Measurements from ENCODE around the gene SFT2D1. TPM values are rescaled to one million over a fixed set of nuclear protein-coding genes. Genes with fewer than 3 reads are reported as not detected.

Gene SFT2D1
- total RNA-seq, 4 donors from 2014 or later = 34.8 to 45.3 (median 37.1) TPM

- 50 to 75% methylated on average over 2 of the region's 3 CpGs for WGBS, 2 donors
- DNase-seq = no peak
- peaks cover 19 to 77% (median 22%) of the 10 kb centered on the region in 3 donors for H3K4me1 ChIP-seq
- no peak overlapping the region for H3K4me3 ChIP-seq
- H3K27ac ChIP-seq = no peak overlapping the region
- intact Hi-C loops (cut with DNase I) = no loop called here
- TF ChIP-seq, protein P1, sequence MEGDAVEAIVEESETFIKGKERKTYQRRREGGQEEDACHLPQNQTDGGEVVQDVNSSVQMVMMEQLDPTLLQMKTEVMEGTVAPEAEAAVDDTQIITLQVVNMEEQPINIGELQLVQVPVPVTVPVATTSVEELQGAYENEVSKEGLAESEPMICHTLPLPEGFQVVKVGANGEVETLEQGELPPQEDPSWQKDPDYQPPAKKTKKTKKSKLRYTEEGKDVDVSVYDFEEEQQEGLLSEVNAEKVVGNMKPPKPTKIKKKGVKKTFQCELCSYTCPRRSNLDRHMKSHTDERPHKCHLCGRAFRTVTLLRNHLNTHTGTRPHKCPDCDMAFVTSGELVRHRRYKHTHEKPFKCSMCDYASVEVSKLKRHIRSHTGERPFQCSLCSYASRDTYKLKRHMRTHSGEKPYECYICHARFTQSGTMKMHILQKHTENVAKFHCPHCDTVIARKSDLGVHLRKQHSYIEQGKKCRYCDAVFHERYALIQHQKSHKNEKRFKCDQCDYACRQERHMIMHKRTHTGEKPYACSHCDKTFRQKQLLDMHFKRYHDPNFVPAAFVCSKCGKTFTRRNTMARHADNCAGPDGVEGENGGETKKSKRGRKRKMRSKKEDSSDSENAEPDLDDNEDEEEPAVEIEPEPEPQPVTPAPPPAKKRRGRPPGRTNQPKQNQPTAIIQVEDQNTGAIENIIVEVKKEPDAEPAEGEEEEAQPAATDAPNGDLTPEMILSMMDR (IDR thresholded peaks at IDR 0.05) = no peak
- no peak for TF ChIP-seq POLR2A (IDR thresholded peaks at IDR 0.05)
- peaks cover 0 to 40% (median 4%) of the 10 kb centered on the region in 3 donors for H3K36me3 ChIP-seq
- H3K27me3 ChIP-seq = no peaks in the 10 kb centered on the region
- H3K9me3 ChIP-seq = no peaks in the 10 kb centered on the region
These were observed 5.5 kb downstream of the SFT2D1 start for GRCh38 chr6:166336847-166337246.

GRCh38 chr6:166335378-166336302 lies 6.7 kb downstream of the SFT2D1 start:
- no peak for TF ChIP-seq POLR2A (IDR thresholded peaks at IDR 0.05)
- TF ChIP-seq, protein P1 (IDR thresholded peaks at IDR 0.05) = no peak
- Histone ChIP-seq H3K4me1 (peaks cover 12 to 74% (median 12%) of the 10 kb centered on the region in 3 donors), H3K4me3 (no peak overlapping the region), H3K27ac (no peak overlapping the region), H3K27me3 (no peaks in the 10 kb centered on the region), H3K36me3 (peaks cover 0 to 40% (median 4%) of the 10 kb centered on the region in 3 donors), H3K9me3 (no peaks in the 10 kb centered on the region)
- DNase-seq = no peak
- 68 to 70% methylated on average over 11 of the region's 11 CpGs for WGBS, 2 donors
- intact Hi-C loops (cut with DNase I) = no loop called here

- TF ChIP-seq, protein P1 (IDR thresholded peaks at IDR 0.05) = no peak
- TF ChIP-seq POLR2A (IDR thresholded peaks at IDR 0.05) = no peak
- Histone ChIP-seq H3K4me3 (no peak overlapping the region), H3K9me3 (no peaks in the 10 kb centered on the region), H3K27me3 (no peaks in the 10 kb centered on the region), H3K27ac (no peak overlapping the region), H3K4me1 (peaks cover 5 to 74% (median 6%) of the 10 kb centered on the region in 3 donors), H3K36me3 (peaks cover 0 to 40% (median 4%) of the 10 kb centered on the region in 3 donors)
- 83 to 91% methylated on average over 8 of the region's 8 CpGs for WGBS, 2 donors
- DNase-seq = no peak
- intact Hi-C loops (cut with DNase I) = no loop called here
These were observed 7.5 kb downstream of the SFT2D1 start for GRCh38 chr6:166334878-166335277.

DNA sequence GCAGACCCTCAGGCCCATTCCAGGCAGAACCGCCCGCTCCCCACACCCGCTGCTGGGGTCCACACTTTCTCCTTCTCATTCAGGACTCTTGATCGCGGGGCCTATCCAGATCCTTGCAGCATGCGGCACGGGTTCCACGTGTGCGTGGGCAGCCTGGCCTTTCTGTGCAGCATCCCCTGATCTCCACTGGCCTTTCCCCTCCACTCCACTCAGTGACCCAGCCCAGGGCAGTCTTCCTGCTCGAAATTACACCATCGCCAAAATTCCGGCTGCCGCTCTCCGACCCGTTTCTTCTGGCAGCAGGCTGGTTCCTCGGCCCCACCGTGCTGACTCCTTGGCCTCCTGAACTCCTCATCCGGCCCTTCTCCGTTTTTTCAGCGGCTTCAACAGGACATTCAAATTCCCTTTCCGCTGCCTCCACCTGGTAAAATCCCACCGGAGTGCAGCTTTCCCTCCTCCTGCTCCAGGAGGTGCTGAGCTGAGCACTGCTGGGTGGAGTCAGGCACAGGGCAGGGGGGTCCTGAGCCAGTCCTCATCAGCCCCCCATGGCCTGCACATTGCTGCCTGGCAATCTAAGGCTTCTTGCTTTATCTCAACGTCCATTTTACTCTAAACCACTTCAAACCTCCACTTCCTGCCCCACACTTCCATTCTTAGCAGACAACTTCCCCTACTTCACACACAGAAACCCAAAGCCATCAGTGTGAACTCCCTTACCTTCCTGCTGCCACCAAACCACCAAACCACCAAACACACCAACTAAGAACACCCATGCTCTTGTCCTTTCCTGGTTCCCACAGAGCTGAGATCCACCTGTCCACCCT lies 9.0 kb downstream of the SFT2D1 start:
- no peaks in the 10 kb centered on the region for H3K9me3 ChIP-seq
- peaks cover under 1 to 59% (median 2%) of the 10 kb centered on the region in 3 donors for H3K4me1 ChIP-seq
- DNase-seq = no peak
- H3K36me3 ChIP-seq = peaks cover 0 to 50% (median 4%) of the 10 kb centered on the region in 3 donors
- H3K4me3 ChIP-seq = no peak overlapping the region
- H3K27ac ChIP-seq = no peak overlapping the region
- intact Hi-C loops (cut with DNase I) = no loop called here
- WGBS, 2 donors = 77 to 79% methylated on average over 23 of the region's 23 CpGs
- no peak for TF ChIP-seq POLR2A (IDR thresholded peaks at IDR 0.05)
- TF ChIP-seq, protein P1 (IDR thresholded peaks at IDR 0.05) = no peak
- H3K27me3 ChIP-seq = no peaks in the 10 kb centered on the region
